ENCODE results near the gene GAREM2.
"Not testable (repeated sequence)": the region's sequence is repeated elsewhere in the genome, so short reads cannot be mapped to it uniquely, and the experiment has no call there.

The GAREM2 gene

DNA sequence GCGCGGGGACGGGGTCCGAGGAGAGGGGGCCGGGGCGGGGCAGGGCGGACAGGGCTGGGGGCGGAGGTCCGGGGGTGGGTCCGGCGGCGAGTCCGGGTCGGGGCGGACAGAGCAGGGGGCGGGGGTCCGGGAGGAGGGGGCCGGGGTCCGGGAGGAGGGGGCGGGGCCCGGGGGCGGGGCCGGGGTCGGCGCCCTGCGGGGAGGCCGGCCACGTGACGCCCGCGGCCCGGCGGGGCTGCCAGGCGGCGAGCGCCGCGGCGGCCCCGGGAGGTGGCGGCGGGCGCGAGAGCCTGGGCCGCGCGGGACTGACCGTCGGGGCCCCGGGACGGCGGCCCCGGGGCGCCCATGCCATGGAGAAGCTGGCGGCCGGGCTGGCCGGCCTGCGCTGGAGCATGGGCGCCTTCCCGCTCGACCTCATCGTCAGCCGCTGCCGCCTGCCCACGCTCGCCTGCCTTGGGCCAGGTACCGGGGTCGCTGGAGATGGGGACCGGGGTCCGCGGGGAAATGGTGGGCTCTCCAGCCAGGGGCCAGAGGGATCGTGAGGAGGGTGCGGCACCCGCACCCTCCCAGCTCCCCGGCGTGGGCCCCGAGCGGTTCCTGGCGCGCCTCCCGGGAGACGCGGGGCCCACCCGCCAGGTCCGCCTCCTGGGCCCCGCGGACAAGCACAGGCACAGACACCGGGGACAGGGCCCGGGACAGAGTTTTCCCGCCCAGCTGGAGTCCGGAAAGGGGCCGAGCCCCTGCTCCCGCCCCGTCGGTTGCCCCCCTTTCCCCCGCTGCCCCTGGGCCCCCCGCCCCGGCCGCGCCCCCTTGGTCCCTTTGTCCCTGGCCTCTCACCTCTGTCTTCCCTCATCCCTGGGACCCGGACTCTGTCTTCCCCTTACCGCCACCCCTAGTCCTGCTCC lies at the start of gene GAREM2:
Gene GAREM2, plus strand, starts transcription at position 218 of the 905 bp plus-strand sequence. Its CDS starts 133 bp downstream, at position 351.
- no peak for DNase-seq

DNA sequence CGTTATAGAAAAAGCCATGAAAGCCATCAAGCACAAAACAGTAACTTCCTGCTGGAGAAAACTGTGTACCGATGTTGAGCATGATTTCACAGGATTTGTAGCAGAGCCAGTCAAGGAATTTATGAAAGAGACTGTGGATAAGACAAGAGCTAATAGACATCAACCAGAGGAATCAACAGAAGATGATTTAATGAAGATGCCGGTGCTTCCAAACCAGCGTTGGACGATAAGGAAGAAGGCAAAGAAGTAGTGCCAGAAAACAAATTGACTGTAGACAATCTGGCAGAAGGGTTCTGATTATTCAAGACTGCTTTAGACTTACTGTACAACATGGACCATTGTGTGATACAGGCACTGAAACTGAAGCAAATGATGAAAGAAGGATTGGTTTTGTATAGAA lies 49.5 kb upstream of the GAREM2 start:
- DNase-seq = no peak

DNA sequence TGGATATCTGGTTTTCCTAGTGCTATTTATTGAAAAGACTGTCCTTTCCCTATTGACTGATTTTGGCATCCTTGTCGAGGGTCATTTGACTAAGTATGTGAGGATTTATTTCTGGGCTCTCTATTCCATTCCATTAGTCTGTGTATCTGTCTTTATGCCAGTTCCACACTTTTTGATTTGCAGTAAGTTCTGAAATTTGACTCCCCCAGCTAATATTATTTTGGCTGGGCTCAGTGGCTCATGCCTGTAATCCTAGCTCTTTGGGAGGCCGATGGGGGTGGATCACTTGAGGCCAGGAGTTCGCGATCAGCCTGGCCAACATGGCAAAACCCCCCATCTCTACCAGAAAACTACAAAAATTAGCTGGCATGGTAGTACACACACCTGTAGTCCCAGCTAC lies 46.8 kb upstream of the GAREM2 start:
- DNase-seq = no peak

DNA sequence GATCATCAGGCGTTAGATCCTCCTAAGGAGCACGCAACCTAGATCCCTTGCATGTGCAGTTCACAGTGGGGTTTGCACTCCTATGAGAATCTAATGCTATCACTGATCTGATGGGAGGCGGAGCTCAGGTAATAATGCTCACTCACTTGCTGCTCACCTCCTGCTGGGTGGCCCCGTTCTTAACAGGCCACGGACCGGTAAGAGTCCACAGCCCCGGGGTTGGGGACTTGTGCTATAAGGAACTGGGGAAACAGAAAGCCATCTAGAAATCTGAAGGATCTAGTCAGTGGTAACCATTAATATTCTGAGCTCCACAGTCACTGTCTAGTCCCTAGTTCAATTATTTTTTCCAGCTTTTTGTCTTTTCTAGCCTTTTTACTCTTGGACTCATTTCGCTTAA lies 44.7 kb upstream of the GAREM2 start:
- no peak for DNase-seq

DNA sequence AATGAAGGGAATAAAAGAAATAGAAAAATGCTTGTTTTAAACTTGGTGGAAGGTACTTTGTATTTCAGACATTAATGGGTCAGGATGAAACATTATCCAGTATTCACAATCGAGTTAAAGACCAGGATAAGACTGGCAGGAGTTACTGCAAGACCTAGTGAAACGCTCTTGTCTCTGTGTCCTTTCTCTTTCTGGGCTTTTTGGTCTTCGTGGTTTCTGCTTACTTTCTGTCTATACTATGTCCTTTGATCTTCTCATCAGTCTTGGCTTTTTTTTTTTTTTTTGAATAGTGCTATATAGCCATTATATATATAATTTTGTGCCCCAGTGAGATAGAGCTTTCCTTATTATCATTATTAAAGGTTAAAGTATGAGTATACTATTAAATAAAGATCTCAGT lies 42.1 kb upstream of the GAREM2 start:
- no peak for DNase-seq

DNA sequence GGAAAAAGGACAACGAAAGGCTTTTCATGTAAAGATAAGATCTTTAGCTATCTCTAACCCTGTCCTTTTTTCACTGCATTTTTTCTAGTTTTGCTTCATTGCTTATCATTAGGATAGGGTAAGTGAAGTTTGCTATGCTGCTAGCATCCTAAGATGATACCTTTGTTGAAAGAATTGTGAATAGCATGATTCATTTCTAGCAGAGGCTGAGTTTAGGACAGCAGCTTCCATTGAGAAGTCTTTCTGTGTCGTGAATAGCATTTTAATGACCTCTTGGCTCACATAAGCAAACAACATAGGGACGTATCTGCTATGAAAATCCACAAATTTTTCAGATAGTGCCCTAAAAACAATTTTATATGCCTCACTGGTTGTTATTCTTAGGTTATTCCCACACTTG lies 36.4 kb upstream of the GAREM2 start:
- no peak for DNase-seq

DNA sequence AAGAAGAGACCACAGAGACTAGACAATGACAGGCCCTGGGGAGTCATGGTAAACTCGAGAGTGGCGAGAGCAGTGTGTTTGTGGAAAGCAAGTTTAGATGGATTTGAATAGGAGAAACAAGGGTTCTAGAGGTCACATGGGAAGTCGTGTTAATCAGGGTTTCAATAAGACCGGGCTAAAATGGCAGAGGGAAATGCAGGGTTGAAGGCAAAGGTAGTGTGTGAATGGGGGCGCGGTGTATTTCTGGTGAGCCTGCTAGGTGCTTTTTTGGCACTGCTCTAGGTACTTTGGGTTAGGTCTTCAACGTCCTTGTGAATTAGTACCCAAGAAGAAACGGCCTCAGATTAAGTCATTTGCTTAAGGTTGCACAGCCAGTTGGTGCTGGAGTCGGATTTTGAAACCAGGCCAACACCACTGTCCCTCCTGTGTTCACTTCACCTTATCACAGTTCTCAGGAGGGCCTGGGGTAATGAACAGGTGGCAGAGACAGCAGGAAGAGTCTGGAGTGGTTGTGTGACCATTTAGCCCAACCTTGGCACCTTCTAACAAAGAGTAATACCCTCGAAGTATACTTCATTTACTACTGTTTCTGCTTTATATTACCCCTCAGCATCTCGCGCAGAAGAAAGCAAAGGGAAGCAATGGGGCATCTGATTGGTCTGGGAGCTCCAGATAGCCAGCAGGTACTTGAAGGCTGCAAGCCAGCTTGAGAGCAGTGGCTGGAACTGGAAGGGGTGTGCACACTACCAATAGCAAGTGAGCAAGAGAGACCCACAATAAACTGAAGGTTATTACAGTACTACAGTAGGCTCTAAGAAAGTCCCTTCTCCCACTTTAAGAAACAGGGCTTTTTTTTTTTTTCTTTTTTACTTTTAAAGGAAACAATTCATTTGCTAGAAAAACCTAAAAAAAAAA lies 33.4 kb upstream of the GAREM2 start:
- DNase-seq = no peak

DNA sequence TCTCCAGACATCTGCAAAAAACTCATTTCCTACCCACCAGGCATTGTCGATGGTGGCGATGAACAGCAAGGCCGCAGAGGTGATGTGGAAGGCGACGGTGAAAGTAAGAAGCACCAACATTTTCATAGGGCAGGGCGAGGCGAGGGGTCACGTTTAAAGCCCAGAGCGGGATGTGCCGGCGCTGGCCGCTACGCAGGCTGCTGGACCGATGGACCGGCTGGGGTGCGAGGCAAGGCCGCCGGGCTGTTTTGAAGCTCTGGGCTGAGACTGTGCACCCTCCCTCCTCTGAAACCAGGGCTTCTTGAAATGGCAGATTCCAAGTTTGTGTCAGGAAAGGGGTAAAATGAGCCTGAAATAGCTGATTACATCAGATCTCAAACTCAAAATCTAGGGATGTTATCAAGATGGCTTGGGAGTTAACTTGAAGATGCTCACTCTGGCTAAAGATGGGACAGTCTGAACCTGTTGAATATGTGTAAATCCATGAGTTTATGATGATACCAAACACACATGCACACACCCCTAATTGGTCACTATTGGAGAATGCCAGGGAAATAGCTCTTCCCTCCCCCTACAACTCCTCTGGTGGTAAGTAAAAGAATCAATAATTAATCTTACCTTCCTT lies 31.6 kb upstream of the GAREM2 start:
- no peak for DNase-seq

DNA sequence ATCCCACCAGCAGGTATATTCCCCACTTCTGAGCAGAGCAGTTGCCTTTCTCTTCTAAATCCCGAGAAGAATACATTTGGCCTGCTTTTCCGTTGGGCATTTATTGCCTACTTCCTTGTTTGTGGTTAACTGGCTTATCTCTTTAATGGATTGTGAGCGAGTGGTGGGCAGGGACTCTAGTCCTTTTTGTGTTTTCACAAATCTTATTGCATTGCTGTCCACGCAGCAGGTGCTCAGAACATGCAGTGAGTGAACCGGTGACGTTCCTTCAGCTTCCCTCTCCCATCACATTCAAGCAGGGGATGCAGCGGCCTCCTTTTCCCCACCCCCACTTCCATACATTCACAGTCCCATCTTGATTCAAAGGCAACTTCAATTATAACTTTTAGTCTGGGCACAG lies 28.9 kb upstream of the GAREM2 start:
- DNase-seq = no peak

DNA sequence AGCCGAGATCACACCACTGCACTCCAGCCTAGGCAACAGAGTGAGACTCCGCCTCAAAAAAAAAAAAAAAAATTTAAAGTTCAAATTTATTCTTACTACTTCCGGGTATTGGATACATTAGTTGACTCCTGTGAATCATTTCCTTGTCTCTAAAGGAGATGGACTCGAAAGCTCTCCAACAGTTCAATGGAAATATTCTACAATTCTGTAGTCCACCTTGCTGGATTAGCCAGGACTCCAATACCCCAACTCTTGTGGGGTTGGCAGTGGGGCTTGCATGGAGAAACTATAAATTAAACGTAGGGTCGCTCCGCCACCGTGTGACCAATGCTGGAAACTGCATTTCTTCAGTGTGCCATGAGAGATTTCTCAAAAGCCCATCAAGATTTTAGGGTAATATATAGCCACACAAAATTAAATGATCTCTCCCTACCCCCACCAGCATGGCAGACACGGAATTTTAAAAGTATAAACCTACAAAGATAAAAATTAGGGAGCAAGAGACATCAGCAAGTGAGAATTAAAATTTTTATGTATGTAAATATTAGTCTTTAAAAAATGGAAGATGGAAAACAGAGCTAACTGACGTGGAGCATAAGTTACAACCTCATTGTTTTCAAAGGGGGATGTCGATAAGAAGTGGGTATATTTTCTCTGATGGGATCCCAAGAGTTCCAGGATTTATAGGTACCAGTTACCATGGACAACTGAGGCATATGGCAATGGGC lies 27.8 kb upstream of the GAREM2 start:
- DNase-seq = peak; percentile 71

DNA sequence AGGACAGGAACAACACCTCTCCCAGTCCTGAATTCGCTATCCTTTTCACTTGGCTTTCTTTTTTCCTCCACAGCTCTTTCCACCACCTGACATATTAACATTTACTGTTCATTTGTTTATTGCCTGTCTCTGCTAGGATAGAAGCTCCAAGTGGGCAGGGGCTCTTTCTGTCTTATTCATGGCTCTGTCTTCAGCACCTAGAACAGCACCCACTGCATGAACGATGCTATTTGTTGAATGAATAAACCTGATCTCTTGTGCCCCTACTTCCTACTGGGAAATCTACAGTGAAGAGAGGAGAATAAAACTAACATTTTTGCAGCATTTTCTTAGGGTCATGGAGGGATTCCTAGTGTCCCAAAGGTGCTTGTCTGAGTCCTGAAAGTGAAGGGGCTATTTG lies 24.4 kb upstream of the GAREM2 start:
- DNase-seq = no peak

DNA sequence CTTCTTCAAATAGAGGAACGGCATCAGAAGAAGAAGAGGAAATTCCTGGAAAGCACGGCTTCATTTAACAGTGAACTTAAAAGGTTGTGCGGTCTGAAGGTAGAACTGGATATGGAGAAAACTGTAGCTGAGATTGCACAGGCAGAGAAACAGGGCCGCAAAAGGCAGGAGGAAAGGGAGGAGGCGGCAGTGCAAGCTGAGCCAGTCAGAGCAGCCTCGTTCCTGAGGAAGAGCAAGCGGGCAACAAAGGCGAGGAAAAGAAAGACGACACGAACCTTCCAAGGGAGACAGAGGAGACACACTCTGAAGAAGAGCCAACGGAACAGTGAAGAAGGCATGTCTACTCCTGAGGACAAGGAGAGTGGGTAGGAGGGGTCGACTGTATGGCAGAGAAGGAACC lies 22.6 kb upstream of the GAREM2 start:
- DNase-seq = no peak

DNA sequence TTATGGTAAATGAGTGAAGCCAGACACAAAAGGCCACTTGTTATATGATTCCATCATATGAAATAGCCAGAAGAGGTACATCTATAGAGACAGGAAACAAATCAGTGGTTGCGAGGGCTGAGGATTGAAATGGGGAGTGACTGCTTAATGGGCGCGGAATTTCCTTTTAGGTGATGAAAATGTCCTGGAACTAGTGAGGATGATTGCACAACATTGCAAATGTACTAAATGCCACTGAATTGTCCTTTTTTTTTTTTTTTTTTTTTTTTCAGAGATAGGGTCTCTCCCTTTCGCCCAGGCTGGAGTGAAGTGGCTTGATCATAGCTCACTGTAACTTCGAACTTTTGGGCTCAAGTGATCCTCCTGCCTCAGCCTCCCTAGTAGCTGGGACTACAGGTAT lies 15.3 kb upstream of the GAREM2 start:
- no peak for DNase-seq

DNA sequence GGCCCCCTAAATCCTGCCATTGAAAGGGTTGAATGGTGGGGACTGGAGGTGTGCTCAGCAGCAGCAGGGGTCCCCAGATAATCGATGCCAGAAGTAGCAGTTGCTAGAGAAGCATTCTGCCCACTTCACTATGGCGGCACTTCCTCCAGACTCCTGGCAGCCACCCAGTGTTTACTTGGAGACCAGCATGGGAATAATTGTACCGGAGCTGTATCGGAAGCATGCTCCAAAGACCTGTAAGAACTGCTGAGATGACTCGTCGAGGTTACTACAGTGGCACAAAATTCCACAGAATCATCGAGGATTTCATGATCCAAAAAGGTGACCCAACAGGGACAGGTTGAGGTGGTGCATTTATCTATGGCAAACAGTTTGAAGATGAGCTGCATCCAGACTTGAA lies 11.0 kb upstream of the GAREM2 start:
- DNase-seq = no peak

DNA sequence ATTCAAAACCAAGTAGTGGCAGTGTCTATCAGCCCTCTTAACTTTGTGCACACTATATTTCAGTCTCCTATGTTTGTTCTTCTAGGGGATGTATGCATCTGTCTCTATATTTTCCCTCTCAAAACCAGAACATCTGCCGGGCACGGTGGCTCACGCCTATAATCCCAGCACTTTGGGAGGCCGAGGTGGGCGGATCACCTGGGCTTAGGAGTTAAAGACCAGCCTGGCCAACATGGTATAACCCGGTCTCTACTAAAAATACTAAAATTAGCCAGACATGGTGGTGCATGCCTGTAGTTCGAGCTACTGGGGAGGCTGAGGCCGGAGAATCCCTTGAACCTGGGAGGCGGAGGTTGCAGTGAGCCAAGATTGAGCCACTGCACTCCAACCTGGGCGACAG lies 9.9 kb upstream of the GAREM2 start:
- no peak for DNase-seq

DNA sequence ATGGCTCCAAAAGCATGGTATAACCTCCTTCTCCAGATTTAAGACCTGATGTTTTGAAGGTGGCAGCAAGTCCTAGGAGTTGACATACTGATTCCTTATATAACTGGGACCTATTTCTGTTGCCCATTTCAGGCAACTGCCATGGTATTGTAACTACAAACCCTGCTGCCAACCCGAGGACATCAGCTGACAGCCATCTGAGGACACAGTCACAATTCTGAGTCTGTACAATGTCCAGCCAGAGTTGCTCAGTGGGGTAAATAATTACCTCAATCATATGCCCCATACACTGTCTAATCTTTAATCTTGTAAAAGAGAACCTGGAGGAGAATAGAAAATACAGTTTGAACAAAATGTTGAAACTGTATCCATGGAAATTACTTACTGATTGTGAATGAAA lies 8.7 kb upstream of the GAREM2 start:
- no peak for DNase-seq

DNA sequence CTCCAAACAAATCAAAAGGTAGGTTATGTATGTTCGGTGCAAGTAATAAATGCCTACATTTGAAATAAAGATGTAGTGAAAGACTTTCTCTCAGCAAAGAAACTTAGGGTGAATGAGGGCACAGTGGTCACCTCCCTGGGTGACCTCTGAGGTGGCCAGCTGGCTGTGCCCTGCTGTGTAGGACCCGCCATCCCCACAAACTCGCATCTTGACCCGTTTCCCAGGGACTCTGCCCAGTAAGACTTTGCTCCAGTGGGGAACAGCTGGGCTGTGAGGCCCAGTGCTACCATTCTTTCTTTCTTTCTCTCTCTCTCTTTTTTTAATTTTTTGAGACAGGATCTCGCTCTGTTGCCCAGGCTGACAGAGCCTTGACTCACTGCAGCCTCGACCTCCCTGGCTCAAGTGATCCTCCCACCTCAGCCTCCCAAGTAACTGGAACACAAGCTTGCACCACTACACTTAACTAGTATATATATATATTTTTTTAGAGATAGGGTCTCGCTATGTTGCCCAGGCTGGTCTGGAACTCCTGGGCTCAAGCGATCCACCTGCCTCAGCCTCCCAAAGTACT lies 8.2 kb upstream of the GAREM2 start:
- DNase-seq = no peak

DNA sequence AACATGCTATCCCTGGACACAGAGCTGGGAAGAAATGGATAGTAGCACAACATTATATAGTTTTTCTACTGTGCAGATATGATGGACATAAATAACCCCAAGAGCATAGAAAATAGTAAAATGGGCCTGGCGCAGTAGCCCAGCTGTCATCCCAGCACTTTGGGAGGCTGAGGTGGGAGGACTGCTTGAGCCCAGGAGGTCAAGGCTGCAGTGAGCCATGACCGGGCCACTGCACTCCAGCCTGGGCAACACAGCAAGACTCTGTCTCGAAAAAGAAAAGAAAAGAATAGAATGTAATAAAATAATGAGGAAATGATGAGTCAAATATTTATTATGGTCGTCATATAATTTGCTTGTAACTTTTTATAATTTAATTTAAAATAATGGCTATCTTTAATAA lies 7.5 kb upstream of the GAREM2 start:
- no peak for DNase-seq

DNA sequence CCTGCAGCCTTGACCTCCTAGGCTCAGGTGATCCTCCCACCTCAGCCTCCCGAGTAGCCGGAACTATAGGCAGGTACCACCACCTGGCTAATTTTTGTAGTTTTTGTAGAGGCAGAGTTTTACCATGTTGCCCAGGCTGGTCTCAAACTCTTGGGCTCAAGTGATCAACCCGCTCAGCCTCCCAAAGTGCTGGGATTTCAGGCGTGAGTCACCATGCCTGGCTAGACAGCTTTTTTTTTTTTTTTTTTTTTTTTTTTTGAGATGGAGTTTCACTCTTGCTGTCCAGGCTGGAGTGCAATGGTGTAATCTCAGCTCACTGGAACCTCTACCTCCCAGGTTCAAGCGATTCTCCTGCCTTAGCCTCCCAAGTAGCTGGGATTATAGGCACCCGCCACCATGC lies 6.3 kb upstream of the GAREM2 start:
- DNase-seq = not testable (repeated sequence)

DNA sequence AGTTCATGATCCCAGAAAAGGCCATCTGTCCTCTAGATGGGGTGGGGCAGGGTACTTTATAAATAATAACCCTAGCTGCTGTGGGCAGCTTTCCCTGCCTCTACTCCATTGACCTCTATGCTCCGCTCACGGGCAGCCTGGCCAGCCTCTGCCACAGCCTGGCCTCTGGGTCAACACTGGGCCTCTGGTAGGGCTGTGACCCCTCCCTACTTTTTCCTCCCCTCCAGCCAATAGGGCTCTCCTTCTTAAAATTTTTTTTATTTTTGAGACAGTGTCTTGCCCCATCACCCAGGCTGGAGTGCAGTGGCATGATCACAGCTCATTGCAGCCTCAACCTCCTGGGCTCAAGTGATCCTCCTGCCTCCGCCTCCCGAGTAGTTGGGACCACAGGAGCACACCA lies 4.1 kb upstream of the GAREM2 start:
- no peak for DNase-seq

DNA sequence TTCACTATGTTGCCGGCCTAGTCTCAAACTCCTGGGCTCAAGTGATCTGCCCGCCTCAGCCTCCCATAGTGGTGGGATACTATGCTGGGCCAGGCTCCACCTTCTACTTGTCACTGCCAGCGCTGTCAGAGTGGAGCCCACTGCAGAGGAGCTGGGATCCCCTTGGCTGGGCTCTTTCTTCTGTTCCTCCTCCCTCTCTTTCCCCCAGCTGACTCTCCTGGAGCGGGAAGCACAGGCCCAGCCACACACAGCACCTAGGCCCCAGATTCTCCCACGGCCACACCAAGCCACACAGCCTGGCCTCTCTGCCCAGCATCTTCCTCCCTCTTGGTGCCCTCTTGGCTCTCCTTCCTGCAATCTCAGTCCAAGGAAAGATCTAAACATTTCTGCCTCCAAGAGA lies 3.7 kb upstream of the GAREM2 start:
- no peak for DNase-seq

DNA sequence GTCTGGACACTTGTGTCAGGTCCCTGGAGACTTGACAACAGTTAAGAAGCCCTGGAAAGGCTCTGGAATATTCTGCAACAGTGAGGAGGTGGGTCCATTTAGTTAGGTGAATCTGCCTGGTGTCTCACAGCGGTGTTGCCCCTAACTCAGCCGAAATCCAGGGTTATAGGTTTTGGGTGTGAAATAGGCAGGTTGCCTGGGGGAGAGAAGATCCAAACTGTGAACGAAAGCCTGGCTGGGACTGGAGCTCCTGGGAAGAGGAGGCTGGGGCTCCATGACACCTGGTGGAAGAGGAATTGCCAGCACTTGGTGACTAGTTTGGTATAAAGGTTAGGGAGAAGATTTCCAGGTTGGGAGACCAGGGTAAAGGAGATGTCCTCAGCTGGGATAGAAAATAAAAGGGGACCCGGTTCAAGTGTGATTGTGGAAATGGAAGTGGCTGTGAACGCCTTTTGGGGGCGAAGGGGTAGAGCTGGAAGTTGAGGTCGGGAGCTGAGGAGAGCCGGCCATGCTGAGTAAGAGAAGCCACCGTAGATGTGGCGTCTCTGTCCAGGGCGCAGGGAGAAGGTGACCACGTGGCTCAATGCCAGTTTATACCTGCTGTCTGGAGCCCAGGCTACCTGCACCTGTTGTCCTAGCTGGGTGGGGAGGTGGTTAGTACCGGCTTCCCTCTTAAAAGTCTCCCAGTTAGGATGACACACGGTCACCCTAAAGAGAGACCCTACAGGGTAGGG lies 3.0 kb upstream of the GAREM2 start:
- no peak for DNase-seq
